NT2/D1 (cell line): ENCODE data around the gene THAP8.

Experiments used
- SUZ12 ChIP-seq: IDR thresholded peaks from 2 replicates; pipeline ENCODE4 v1.6.1; 2011; ENCODE audit not compliant: insufficient read length, insufficient read depth; ENCODE audit errors: extremely low read depth
- YY1 ChIP-seq: IDR thresholded peaks from 2 replicates; pipeline ENCODE4 v1.6.1; 2011; ENCODE audit not compliant: insufficient read length, insufficient read depth

DNA sequence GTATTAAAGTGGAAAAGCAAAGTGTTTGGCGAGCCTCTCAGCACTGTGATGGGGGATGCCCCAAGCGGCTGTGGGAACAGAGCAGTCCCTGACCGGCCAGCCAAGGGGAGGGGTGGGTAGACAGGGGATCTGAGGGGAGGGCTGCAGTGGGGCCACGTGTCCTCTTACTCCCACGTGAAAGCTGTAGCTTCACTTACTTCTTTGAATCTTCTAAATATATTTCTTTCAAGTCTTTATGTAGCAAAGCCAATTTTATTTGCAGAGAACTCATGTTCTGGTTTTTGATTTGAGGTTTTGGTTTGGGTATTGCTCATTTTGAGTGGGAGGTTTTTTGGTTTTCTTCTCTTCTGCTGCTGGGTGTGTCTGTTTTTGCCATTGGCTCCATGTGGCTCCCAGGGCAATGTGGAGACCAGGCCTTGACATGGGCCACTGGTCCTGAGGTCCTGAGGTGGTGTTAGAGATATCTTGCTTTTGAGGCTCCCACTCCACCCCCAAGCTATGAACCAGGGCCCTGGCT, 39.1 kb upstream of the THAP8 start:
- no peak for TF ChIP-seq SUZ12
- no peak for TF ChIP-seq YY1
